ENCODE data around the gene ORC1.

Gene ORC1

GRCh38 chr1:52427152-52427551 lies 22.9 kb upstream of the ORC1 start:
- TF ChIP-seq ZFX (IDR thresholded peaks at IDR 0.05) (no peak), CTCF (conservative IDR thresholded peaks at IDR 0.05) (no peak)
- H3K27ac ChIP-seq = no peak overlapping the region

- TF ChIP-seq CTCF (conservative IDR thresholded peaks at IDR 0.05) (no peak), ZFX (IDR thresholded peaks at IDR 0.05) (no peak)
- no peak overlapping the region for H3K27ac ChIP-seq
These were observed 22.1 kb upstream of the ORC1 start for GRCh38 chr1:52426371-52426770.

- H3K27ac ChIP-seq = no peak overlapping the region
- TF ChIP-seq CTCF (conservative IDR thresholded peaks at IDR 0.05) (no peak), ZFX (IDR thresholded peaks at IDR 0.05) (no peak)
These were observed 20.6 kb upstream of the ORC1 start for GRCh38 chr1:52424813-52425212.

- H3K27ac ChIP-seq = no peak overlapping the region
- TF ChIP-seq ZFX (IDR thresholded peaks at IDR 0.05) (no peak), CTCF (conservative IDR thresholded peaks at IDR 0.05) (no peak)
These were observed 20.0 kb upstream of the ORC1 start for GRCh38 chr1:52424231-52424636.

- no peak for TF ChIP-seq ZFX (IDR thresholded peaks at IDR 0.05)
- TF ChIP-seq CTCF (conservative IDR thresholded peaks at IDR 0.05) = no peak
- no peak overlapping the region for H3K27ac ChIP-seq
These were observed 19.5 kb upstream of the ORC1 start for GRCh38 chr1:52423771-52424170.

- H3K27ac ChIP-seq = no peak overlapping the region
- no peak for TF ChIP-seq CTCF (conservative IDR thresholded peaks at IDR 0.05)
- no peak for TF ChIP-seq ZFX (IDR thresholded peaks at IDR 0.05)
These were observed 18.8 kb upstream of the ORC1 start for GRCh38 chr1:52423055-52423454.

- TF ChIP-seq ZFX (IDR thresholded peaks at IDR 0.05) (no peak), CTCF (conservative IDR thresholded peaks at IDR 0.05) (no peak)
- H3K27ac ChIP-seq = no peak overlapping the region
These were observed 16.5 kb upstream of the ORC1 start for GRCh38 chr1:52420713-52421112.
